GM04504 (cell line): ENCODE results near the gene CRELD1.

Experiments used
- DNase-seq: peaks from one replicate; pipeline ENCODE4 v3.0.0-alpha.2; 2012; ENCODE audit warnings: low read depth

CRELD1 gene

GRCh38 chr3:9957214-9957613 is 23.6 kb downstream of the CRELD1 start:
- no peak for DNase-seq

- DNase-seq, result no peak
Measured at GRCh38 chr3:9965200-9965875, 31.7 kb downstream of the CRELD1 start.

- DNase-seq, result no peak
Measured at GRCh38 chr3:9966841-9967240, 33.2 kb downstream of the CRELD1 start.

- no peak for DNase-seq
Measured at GRCh38 chr3:9969632-9970019, 36.0 kb downstream of the CRELD1 start.

GRCh38 chr3:9970020-9970652 is 36.5 kb downstream of the CRELD1 start:
- DNase-seq, result no peak

- peak; percentile 97 for DNase-seq
Measured at GRCh38 chr3:9976721-9977709, 43.4 kb downstream of the CRELD1 start.

- DNase-seq, result no peak
Measured at GRCh38 chr3:9978710-9979305, 45.2 kb downstream of the CRELD1 start.

GRCh38 chr3:9980251-9980650 is 46.6 kb downstream of the CRELD1 start:
- DNase-seq, result no peak

- no peak for DNase-seq
Measured at GRCh38 chr3:9986230-9986725, 52.6 kb downstream of the CRELD1 start.

GRCh38 chr3:9994086-9994844 is 60.6 kb downstream of the CRELD1 start:
- DNase-seq, result no peak
